HTERT RPE-1 (cell line): ENCODE data around the gene FKBP5.
"Not testable (repeated sequence)": the region's sequence is repeated elsewhere in the genome, so short reads cannot be mapped to it uniquely, and the experiment has no call there.

ENCODE experiments used
- in situ Hi-C: fragments of 300-500 bp; cut with MboI; formaldehyde crosslinking; loops from 4 replicates; pipeline ENCODE4 v1.14.3; 2020; ENCODE audit warnings: low sequenced_read_pairs

Gene FKBP5

GRCh38 chr6:35550437-35550836 is 138.3 kb downstream of the FKBP5 start:
- in situ Hi-C loops = no loop called here

DNA sequence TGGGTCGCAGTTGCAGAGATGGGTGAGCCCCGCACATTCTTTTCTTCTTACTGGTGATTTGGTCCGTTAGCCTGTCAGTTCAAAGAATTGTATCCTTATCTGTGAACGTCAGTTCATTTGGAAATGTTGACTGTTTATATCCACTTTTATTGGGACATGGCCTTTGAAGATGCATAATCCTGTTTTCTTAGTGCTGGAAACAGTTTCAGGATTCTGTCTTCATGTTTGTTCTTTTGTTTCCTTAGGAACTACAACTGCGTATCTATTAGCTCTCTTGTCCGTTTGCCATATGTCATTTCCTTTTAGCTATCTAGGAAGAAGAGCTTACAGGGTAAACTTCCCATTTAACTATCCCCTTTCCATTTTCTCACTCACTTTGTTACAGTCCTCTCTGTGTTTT is 141.0 kb downstream of the FKBP5 start:
- in situ Hi-C loops = no loop called here

DNA sequence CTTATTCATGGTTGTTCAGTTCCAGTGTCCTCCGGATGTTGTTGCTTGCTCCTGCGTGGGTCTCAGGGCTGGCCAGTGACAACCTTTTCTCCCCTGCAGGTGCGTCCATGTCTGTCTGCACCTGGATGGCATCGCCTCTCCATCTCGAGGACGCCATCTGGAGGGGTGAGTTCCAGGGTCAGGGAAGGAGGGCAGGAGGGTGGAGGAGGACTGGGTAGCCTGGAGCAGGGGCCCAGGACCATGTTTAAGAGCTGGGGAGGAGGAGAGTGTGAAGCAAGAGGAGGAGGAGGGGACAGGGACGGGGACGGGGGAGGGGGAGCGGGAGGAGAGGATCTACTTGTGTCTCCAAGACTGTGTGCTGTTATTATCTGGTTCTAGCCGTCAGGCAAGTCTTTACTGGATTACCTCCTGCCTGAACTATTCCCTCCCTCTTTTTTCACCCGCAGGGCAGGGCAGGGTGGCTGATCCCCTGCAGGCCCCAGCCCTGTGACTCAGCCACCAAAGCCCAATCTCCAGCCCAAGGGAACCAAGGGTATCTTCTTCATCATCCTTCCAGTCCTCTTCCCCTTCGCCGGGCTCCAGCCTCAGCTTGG is 143.8 kb downstream of the FKBP5 start:
- in situ Hi-C loops = no loop called here

GRCh38 chr6:35543459-35544193 is 145.1 kb downstream of the FKBP5 start:
- in situ Hi-C loops = no loop called here

DNA sequence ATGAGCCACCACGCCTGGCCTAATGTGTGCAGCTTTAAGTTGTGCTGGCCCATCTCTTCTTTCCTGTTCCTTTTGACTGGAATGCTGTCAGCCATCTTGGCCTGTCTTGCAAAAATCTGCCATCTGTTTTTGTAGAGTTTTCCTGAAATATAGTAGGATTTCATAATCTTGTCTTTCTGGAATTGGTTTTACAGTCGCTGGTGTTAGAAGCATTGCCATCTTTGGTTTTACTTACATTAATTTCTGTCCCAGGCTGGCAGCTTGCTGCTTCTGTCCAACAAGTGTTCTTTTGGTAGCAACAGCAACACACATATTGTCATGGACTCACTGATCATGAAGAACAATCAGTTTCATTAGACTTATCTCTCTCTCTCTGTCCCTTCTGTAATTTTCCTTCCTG is 146.9 kb downstream of the FKBP5 start:
- in situ Hi-C loops = no loop called here

GRCh38 chr6:35539223-35539622 is 149.5 kb downstream of the FKBP5 start:
- in situ Hi-C loops = no loop called here

- in situ Hi-C loops = not testable (repeated sequence)
Observed at GRCh38 chr6:35535847-35536246, 152.9 kb downstream of the FKBP5 start.

DNA sequence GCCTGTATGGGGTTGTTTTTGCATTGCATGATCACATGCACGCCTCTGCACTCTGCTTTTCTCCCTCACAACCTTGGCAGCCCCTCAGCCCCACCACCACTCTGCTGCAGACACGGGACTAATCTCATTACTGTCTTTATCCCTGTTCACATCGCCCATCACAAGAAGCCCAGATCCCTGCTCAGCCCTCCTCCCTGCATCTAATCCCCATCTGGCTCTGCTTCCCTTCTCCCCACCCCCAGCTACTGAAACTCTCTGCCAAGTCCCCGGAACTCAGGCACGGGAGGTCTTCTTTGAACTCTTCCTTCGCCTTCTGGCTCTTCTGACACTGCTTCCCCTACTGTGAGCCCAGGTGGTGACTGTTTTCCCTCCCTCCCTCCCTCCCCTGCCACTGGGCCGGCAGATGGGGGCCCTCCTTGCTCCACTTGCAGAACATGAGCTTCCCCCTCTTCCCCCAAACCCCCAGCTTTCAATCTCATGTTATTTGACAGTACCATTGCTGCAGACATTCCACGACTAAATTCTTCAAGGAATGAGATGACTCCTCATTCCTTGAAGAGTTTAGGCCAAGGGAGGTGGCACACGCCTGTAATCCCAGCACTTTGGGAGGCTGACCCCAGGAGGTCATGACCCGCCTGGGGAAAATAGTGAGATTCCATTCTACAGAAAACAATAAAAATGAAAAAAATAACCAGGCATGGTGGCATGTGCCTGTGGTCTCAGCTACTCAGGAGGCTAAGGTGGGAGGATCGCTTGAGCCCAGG is 154.1 kb downstream of the FKBP5 start:
- in situ Hi-C loops = no loop called here

DNA sequence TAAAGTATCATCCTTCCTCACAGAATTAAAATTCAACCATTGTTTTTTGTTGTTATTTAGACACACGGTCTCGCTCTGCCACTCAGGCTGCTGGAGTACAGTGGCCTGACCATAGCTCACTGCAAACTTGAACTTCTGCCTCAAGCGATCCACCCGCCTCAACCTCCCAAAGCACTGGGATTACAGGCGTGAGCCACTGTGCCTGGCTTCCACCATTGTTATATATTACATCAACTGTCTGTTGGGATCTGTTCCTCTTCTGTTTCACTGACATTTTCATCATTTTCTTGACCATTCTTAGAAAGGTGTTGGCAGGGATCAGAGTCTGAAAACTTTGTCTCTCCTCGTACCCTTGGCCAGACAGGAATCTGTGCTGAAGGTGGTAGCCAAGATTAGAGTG is 154.7 kb downstream of the FKBP5 start:
- in situ Hi-C loops = no loop called here

- in situ Hi-C loops = no loop called here
Observed at GRCh38 chr6:35532126-35532525, 156.6 kb downstream of the FKBP5 start.

DNA sequence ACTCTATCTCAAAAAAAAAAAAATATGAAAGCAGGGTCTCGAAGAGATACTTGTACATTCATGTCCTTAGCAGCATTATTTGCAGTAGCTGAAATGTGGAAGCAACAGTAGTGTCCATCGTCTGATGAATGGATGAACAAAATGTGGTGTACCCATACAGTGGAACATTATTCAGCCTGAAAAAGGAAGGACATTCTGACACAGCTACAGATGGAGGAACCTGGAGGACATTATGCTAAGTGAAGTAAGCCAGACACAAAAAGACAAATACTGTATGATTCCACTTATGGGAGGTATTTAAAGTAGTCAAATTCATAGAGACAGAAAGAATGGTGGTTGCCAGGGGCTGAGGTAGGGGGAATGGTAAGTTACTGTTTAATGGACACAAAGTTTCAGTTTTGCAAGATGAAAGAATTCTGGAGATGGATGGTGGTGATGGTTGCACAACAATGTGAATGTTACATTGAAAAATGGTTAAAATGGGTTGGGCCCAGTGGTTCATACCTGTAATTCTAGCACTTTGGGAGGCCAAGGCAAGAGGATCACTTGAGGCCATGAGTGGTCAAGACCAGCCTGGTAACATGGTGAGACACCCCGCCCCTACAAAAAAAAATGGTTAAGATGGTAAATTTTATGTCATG is 164.2 kb downstream of the FKBP5 start:
- in situ Hi-C loops = no loop called here
